Measurements from ENCODE around the gene THADA. TPM values are rescaled to one million over a fixed set of nuclear protein-coding genes. Genes with fewer than 3 reads are reported as not detected.

THADA gene
- total RNA-seq, 1 donor from 2014 or later = 43.3 TPM

DNA sequence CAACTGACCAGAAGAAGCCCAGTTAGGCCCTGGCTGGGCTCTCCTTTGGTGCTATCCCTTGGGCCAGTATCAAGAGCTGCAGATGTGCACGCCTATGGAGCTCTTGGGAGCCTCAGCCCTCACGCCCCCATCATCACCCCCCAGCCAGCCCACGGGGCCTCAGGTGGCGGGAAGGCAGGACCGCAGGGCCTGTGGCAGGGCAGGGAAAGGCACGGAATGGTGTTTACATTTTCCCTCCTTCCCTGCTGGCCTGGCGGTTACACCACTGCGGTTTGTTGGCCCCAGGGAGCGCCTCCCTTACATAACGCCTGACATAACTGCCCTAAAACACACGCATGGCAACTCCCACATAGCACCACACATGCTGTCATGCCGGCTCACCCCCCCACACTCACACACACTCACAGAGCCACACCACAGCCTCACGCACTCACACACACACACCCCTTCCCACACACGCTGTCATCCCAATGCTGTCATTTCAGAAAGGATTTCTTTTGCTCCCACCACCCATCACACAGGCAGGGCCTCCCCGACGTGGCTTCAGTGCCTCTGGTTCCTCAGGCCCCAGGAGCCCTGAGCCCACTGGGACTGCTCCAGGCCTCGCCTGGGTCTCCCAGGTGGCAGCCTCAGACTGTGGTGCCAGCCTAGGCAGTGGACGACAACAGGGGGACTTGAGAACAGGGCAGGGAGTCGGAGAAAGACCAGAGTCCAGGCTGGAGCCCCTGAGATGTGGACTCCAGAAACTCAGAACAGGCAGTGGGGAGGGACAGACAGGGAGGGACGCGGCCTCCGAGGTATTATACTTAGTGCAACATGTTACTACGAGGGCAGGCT lies 385.2 kb downstream of the THADA start:
- DNase-seq (ENCODE audit: low read depth) = no peak

DNA sequence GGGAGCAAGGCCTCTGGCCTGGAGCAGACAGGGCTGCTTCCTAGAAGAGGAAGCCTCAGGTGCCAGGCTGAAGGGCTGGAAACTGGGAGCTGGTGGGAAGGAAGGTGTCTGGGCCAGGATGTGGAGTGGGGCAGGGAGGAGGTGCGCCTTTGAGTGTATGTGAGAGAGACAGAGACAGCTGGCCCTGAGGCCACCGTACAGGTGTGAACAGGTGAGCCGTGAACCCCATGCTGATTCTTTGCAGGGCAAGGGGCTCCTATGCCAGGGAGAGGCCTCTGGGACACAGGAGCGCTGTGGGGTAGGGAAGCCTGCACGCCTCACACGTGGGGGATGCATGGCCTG lies 385.7 kb downstream of the THADA start:
- no peak for DNase-seq (ENCODE audit: low read depth)

DNA sequence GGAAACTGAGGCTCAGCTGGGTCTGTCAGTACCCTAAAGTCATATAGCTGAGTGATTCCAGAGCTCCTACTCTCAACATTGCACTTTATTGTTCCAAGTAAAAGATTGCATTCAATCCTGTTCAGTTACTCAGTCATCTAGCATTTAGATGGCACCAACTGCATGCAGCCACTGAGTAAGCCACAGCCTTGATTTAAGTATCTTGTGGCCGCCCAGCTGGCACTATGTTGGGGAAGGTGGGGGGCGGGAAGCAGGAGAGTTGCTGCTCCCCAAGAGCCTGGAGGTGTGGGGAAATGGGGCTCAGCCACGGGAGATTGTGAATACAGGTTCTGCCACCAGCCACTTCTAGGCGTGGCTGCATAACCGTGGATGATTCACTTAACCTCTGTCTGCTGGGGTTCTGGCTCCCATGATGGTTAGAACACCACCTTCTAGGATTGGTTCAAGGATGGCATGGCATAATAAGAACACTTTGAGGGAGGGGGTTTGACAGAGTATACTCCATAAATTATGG lies 386.6 kb downstream of the THADA start:
- no peak for DNase-seq (ENCODE audit: low read depth)

GRCh38 chr2:43207553-43208300 lies 388.1 kb downstream of the THADA start:
- DNase-seq (ENCODE audit: low read depth) = no peak

GRCh38 chr2:43206602-43207001 lies 389.2 kb downstream of the THADA start:
- no peak for DNase-seq (ENCODE audit: low read depth)

GRCh38 chr2:43203373-43203772 lies 392.5 kb downstream of the THADA start:
- DNase-seq (ENCODE audit: low read depth) = no peak

DNA sequence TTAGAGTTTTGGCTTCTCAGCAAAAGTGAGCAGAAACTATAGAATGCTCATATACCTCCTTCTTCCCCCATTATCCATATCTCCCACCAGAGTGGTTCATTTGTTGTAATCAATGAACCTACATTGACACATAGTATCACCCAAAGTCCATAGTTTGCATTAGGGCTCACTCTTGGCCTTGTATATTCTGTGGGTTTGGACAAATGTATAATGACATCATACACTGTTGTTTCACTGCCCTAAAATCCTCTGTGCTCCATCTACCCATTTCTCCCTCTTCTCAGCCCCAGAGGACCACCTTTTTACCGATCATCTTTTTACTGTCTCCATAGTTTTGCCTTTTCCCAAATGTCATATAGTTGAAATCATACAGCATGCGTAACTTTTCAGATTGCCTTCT lies 393.5 kb downstream of the THADA start:
- DNase-seq (ENCODE audit: low read depth) = no peak

DNA sequence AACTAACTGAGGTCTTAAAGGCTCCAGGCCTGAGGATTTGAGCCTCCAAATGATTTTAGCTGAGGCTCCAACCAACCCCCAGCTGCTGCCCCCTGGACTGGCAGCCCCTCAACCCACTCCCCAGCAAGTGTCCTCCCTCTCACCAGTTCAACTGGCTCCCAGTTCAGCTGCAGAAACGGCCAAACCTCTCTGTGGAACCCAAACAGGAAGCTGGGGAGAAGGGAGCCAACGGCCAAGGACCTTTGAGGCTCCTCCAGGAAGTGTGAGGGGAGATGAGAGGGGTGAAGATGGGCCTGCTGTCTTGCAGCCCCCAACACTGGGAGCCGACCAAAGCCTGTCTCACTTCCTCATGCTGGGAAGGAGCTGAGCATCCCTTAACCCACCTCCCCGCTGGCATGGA lies 394.3 kb downstream of the THADA start:
- DNase-seq (ENCODE audit: low read depth) = no peak

- DNase-seq (ENCODE audit: low read depth) = no peak
These were observed 394.8 kb downstream of the THADA start for GRCh38 chr2:43201016-43201415.

- DNase-seq (ENCODE audit: low read depth) = peak; percentile 73
These were observed 396.0 kb downstream of the THADA start for GRCh38 chr2:43199492-43200488.

GRCh38 chr2:43198263-43198662 lies 397.6 kb downstream of the THADA start:
- DNase-seq (ENCODE audit: low read depth) = no peak

- no peak for DNase-seq (ENCODE audit: low read depth)
These were observed 398.3 kb downstream of the THADA start for GRCh38 chr2:43197588-43197896.

DNA sequence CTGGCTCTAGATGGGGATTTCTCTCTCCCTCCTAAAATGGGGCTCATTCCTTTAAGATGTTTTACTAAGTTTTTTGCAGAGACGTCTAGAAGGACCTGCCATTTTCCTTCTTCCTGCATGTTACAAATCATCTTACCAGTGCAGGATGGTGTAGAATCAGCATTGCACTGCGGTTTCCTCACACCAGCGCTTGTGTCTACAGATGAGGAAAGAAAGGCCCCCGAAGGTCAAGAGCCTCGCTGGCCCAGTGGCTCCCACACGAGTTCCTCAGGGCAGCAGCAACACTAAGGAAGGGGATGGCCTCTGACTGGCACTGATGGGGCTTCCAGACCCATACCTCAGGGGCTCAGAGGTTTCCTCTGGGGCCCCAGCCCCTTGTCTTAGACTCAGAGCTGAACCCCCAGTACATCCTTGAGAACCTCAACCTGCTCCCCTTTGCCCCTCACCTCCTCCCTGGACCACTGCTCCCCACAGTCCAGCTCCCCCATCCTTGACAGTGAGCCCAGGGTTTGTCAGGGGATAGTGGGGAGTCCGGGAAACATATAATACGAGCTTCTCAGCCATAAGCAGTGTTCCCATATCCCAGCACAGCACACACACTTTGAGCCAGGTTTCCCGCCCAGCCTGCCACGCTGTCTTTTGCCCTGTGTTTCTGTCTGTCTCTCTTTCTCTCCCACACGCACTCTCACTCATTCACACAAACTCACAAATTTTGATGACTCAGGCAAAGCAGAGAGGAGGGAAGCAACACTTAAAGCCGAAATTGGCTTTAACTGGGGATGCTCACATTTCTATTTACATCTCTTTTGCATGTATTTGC lies 398.9 kb downstream of the THADA start:
- DNase-seq (ENCODE audit: low read depth) = no peak

- DNase-seq (ENCODE audit: low read depth) = peak; percentile 84
These were observed 401.5 kb downstream of the THADA start for GRCh38 chr2:43194121-43194869.

DNA sequence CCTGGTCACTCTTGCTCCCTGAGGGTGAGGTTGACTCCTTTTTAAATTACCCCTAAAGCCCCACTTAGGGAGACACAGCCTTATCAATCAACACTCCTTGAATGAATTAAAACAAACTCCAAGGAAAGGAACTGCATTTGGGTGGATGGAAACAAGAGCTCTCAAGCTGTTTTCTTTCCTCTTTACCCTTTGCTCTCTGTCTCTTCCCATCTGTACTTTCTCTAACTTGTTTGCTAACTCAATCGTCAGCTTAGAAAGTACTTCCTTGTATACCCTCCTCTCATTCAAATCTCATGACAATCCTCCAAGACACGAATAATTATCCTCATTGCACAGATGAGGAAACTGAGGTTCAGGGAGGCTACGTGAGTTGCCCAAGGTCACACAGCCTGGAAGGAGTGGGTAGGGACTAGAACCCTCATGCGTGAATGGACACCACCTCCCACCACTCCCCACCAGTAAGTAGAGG lies 402.2 kb downstream of the THADA start:
- peak; percentile 40 for DNase-seq (ENCODE audit: low read depth)

DNA sequence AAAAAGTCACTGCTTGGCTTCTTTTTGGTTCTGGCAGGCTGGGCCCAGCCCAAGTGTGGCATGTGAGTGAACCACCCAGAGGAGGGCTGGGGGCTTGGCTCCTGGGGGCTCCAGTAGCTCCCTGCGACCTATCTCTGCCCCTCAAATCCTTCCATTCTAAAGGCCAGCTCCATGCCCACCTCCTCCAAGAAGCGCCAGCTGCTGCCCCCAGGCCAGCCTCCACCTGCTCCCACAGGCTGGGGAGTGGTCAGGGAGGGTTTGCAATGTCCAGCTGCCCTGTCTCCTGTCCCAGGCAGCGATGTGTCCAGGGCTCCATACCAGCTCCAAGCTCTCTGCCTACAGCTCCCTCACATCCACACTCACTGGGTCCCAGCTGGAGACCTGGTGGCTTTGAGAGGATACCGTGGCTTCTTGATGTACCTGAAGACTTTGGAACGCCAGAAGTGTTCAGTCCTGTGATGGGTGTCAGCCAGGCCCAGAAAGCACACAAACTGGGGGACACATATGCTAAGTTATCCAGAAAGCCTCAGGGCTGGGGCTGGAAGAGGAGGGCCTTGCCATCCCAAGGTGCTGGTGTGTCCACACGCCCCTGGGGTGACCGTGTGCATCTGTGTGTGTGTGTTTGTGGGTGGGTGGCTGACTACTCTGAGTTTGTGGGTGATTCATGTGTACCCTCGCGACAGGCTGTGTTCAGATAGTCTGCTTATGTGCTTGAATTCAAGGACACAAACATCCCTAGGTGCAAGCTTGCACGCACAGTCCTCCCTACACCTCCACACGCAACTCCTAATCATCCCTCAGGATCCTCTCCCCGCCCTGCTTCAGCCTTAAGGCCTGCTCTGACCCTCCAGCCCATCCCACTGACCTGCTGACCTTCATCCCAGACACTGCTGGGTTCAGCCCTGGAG lies 402.8 kb downstream of the THADA start:
- DNase-seq (ENCODE audit: low read depth) = no peak

DNA sequence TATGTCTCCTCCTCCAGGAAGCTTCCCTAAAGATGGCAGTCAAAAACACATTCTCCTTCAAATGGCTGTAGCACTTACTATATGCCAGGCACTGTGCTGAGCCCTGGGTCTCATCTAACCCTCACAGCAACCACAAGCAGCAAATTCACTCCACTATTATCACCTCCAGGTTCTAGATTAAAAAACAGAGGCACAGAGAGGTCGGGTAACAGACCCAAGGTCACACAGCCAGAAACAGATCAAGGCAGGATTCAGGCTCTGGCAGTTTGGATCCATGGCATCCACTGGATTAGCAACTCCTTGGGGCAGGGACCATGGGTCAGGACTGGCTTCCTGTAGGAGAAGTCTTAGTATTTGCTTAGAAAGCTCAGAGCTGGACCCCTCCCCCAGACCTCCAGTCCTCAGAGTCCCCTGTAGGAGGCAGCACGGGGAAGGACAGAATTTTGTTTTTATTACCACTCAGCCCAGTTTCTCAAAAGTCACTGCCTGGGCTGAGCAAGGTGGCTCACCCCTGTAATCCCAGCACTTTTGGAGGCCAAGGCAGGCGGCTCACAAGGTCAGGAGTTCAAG lies 403.8 kb downstream of the THADA start:
- no peak for DNase-seq (ENCODE audit: low read depth)

- no peak for DNase-seq (ENCODE audit: low read depth)
These were observed 405.4 kb downstream of the THADA start for GRCh38 chr2:43190311-43191052.
